Esophagus muscularis mucosa (tissue), 4 donors: ENCODE results near the gene PIK3R2. TPM values are rescaled to one million over a fixed set of nuclear protein-coding genes. Genes with fewer than 3 reads are reported as not detected.
A peak's percentile ranks its signal among the peaks of the same experiment; 100 is the strongest.

Experiments
- DNase-seq: peaks from one replicate; pipeline ENCODE4 v3.0.0-alpha.2; 2017; ENCODE audit errors: extremely low spot score
- H3K27ac ChIP-seq, 4 donors: fragments of 200-600 bp; sonication (generic); replicated peaks in 1 of 4; 1 replicate in 3 of 4; 2 replicates in 1 of 4; pipeline ENCODE4 v1.5.1; 2016 to 2019; ENCODE audit warnings: mild to moderate bottlenecking in 1 of 4
- H3K27me3 ChIP-seq, 4 donors: fragments of 200-600 bp; sonication (generic); one replicate each; pipeline versions ENCODE4 v1.5.1 to v1.6.0; 2016 to 2019
- H3K36me3 ChIP-seq, 4 donors: fragments of 200-600 bp; sonication (generic); one replicate each; pipeline ENCODE4 v1.5.1; 2016 to 2019
- H3K4me1 ChIP-seq, 4 donors: fragments of 200-600 bp; sonication (generic); one replicate each; pipeline ENCODE4 v1.5.1; 2016 to 2019
- H3K4me3 ChIP-seq, 4 donors: fragments of 200-600 bp; sonication (generic); 1 replicate in 2 of 4; 2 replicates in 2 of 4; pipeline ENCODE4 v1.5.1; 2016 to 2019; ENCODE audit warnings: mild to moderate bottlenecking in 4 of 4, moderate library complexity in 1 of 4
- H3K9me3 ChIP-seq, 4 donors: fragments of 200-600 bp; sonication (generic); 1 replicate in 3 of 4; 2 replicates in 1 of 4; pipeline ENCODE4 v1.5.1; 2016 to 2019
- EP300 ChIP-seq: sonication (generic); formaldehyde crosslinking; IDR thresholded peaks from one replicate; pipeline ENCODE4 v1.6.1; 2017; ENCODE audit warnings: antibody characterized with exemption
- POLR2A ChIP-seq: fragments of 450-650 bp; IDR thresholded peaks from one replicate; pipeline ENCODE4 v1.6.1; 2017; ENCODE audit warnings: antibody characterized with exemption, moderate library complexity, mild to moderate bottlenecking, low read depth
- POLR2AphosphoS5 ChIP-seq, 2 donors: sonication (generic); formaldehyde crosslinking; IDR thresholded peaks; one replicate each; pipeline ENCODE4 v1.6.1; 2017; ENCODE audit warnings: antibody characterized with exemption in 2 of 2
- WGBS: methylation state at CpG from one replicate; pipeline ENCODE4 v1.1.5; 2018; 5-methylcytosine and 5-hydroxymethylcytosine counted together
- intact Hi-C: fragments of 100-400 bp; cut with DNase I; formaldehyde crosslinking; loops from one replicate; pipeline ENCODE4 v1.15.1; 2023
- total RNA-seq, 4 donors: library from RNA; depleted of rRNA; stranded (reverse); fragments of >200 nt; gene quantifications; one replicate each; pipeline versions ENCODE4 v1.1.0 to v1.2.1, GENCODE V29; 2016
- TF ChIP-seq, protein P1 (sequence below), 3 experiments: fragments of 200-600 bp in 2 of 3; fragments of 450-650 bp in 1 of 3; sonication (generic) in 2 of 3; IDR thresholded peaks; one replicate each; pipeline ENCODE4 v1.5.1; 2017 to 2019; ENCODE audit warnings: antibody characterized with exemption in 3 of 3, mild to moderate bottlenecking in 2 of 3, moderate library complexity in 1 of 3

The PIK3R2 gene
- total RNA-seq, 4 donors from 2014 or later = 4.2 to 32.2 (median 19.4) TPM

DNA sequence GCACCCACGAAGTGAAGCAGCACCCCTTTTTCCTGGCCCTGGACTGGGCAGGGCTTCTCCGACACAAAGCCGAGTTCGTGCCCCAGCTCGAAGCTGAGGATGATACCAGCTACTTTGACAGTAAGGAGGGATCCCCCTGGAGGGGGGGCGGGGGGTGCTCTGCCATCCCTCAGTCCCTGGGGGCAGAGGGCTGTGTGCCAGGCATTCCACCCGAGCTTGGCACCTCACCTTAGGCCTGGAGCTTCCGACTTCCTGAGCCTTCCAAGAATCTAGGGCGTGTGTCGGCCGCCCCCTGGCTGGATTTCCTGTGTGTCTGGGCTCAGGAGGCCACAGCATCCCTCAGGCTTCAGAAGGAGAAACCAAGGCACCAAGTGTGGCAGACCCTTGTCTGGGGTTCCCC is 15.7 kb upstream of the PIK3R2 start:
- Histone ChIP-seq H3K4me1 (no peaks in the 10 kb centered on the region), H3K27me3 (no peaks in the 10 kb centered on the region), H3K36me3 (peaks cover 8 to 88% (median 60%) of the 10 kb centered on the region in 4 donors), H3K4me3 (no peak overlapping the region), H3K9me3 (no peaks in the 10 kb centered on the region), H3K27ac (no peak overlapping the region)
- intact Hi-C loops = no loop called here
- DNase-seq = peak; percentile 87
- TF ChIP-seq POLR2A (no peak), EP300 (no peak), POLR2AphosphoS5 (IDR thresholded peaks at IDR 0.05) (no peak)
- TF ChIP-seq, protein P1, sequence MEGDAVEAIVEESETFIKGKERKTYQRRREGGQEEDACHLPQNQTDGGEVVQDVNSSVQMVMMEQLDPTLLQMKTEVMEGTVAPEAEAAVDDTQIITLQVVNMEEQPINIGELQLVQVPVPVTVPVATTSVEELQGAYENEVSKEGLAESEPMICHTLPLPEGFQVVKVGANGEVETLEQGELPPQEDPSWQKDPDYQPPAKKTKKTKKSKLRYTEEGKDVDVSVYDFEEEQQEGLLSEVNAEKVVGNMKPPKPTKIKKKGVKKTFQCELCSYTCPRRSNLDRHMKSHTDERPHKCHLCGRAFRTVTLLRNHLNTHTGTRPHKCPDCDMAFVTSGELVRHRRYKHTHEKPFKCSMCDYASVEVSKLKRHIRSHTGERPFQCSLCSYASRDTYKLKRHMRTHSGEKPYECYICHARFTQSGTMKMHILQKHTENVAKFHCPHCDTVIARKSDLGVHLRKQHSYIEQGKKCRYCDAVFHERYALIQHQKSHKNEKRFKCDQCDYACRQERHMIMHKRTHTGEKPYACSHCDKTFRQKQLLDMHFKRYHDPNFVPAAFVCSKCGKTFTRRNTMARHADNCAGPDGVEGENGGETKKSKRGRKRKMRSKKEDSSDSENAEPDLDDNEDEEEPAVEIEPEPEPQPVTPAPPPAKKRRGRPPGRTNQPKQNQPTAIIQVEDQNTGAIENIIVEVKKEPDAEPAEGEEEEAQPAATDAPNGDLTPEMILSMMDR (IDR thresholded peaks at IDR 0.05) = no peak
- 78% methylated on average over 7 of the region's 11 CpGs for WGBS

DNA sequence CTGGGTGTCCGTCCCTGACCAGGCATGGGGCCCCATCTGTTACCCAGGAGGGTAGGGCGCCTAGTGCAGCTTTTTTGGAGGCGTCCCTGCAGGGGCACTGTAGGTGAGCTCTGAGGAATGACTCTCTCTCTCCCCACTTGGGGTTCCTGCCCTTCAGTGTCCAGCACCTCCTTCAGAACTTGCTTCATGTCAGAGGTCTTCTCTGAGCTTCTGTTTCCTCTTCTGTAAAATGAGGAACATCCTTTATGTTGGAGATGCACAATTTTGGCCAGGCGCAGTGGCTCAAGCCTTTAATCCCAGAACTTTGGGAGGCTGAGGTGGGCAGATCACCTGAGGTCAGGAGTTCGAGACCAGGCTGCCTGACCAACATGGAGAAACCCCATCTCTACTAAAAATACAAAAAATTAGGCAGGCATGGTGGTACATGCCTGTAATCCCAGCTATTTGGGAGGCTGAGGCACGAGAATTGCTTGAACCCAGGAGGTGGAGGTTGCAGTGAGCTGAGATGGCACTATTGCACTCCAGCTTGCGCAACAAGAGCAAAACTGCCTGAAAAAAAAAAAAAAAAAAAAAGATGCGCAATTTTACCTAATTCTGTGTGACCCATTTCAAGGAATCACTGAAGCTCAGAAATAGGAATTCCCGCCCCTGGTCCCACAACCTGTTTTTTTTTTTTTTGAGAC is 15.2 kb upstream of the PIK3R2 start:
- no peak for DNase-seq
- intact Hi-C loops = no loop called here
- no peaks in the 10 kb centered on the region for H3K9me3 ChIP-seq
- TF ChIP-seq EP300 (no peak), POLR2AphosphoS5 (IDR thresholded peaks at IDR 0.05) (no peak), POLR2A (no peak)
- TF ChIP-seq, protein P1 (IDR thresholded peaks at IDR 0.05) = no peak
- WGBS = 94% methylated on average over 9 of the region's 9 CpGs
- no peak overlapping the region for H3K27ac ChIP-seq
- H3K4me1 ChIP-seq = no peaks in the 10 kb centered on the region
- H3K27me3 ChIP-seq = no peaks in the 10 kb centered on the region
- H3K36me3 ChIP-seq = peaks cover 7 to 88% (median 60%) of the 10 kb centered on the region in 4 donors
- no peak overlapping the region for H3K4me3 ChIP-seq

DNA sequence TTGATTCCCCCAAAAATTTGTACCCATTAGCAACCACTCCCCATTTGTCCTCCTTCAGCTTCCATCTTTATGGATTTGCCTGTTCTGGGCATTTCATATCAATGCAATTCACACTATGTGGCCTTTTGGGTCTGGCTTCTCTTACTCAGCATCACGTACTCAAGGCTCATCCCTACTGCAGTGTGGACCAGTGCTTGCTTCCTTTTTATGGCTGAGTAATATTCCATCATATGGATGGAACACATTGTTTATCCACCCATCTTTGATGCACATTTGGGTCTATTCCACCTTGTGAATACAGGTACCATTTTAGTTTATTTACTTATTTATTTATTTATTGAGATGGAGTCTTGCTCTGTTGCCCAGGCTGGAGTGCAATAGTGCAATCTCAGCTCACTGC is 12.5 kb upstream of the PIK3R2 start:
- 95% methylated on average over 1 of the region's 1 CpG for WGBS
- intact Hi-C loops = no loop called here
- Histone ChIP-seq H3K36me3 (peaks cover 12 to 93% (median 68%) of the 10 kb centered on the region in 4 donors), H3K4me3 (no peak overlapping the region), H3K9me3 (no peaks in the 10 kb centered on the region), H3K4me1 (no peaks in the 10 kb centered on the region), H3K27ac (no peak overlapping the region), H3K27me3 (no peaks in the 10 kb centered on the region)
- no peak for DNase-seq
- TF ChIP-seq POLR2A (no peak), POLR2AphosphoS5 (IDR thresholded peaks at IDR 0.05) (no peak), EP300 (no peak)

DNA sequence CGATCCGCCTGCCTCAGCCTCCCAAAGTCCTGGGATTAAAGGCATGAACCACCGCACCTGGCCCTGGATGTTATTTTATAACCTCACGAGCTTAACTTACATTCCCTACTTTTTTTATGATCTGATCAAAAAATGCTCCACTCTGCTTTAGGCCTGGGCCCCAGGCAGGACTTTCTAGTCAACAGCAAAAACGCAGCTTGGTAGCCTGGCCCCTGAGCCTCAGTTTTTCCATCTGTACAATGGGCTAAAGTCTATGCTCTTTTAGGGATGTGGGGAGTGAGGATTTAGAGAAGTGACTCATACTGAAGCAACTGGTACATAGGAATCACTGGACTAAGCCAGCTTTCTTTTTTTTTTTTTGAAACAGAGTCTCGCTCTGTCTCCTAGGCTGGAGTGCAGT is 11.9 kb upstream of the PIK3R2 start:
- DNase-seq = no peak
- H3K36me3 ChIP-seq = peaks cover 12 to 93% (median 70%) of the 10 kb centered on the region in 4 donors
- no peak overlapping the region for H3K27ac ChIP-seq
- no peaks in the 10 kb centered on the region for H3K27me3 ChIP-seq
- intact Hi-C loops = no loop called here
- WGBS = 95% methylated on average over 6 of the region's 6 CpGs
- TF ChIP-seq, protein P1 (IDR thresholded peaks at IDR 0.05) = no peak
- TF ChIP-seq POLR2A (no peak), POLR2AphosphoS5 (IDR thresholded peaks at IDR 0.05) (no peak), EP300 (no peak)
- H3K4me3 ChIP-seq = no peak overlapping the region
- H3K4me1 ChIP-seq = no peaks in the 10 kb centered on the region
- H3K9me3 ChIP-seq = no peaks in the 10 kb centered on the region

DNA sequence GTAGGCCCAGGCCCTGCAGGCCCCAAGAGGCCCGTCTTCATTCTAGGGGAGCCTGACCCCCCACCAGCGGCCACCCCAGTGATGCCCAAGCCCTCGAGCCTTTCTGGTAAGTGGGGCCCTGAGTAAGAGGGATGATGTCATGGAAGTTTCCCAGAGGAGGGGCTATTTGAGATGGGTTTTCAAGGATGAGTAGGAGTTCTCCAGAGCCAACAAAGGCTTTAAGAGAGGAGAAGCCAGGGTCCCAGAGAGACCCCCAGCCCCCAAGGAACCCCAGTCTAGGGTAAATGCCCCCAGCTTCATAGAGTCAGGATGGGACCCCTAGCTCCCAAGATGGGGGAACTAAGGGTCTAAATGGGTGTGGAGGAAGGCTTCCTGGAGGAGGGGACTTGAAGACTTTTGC is 9.1 kb upstream of the PIK3R2 start:
- Histone ChIP-seq H3K4me3 (no peak overlapping the region), H3K27me3 (no peaks in the 10 kb centered on the region), H3K4me1 (no peaks in the 10 kb centered on the region), H3K36me3 (peaks cover 12 to 93% (median 68%) of the 10 kb centered on the region in 4 donors), H3K9me3 (no peaks in the 10 kb centered on the region), H3K27ac (no peak overlapping the region)
- DNase-seq = no peak
- intact Hi-C loops = no loop called here
- WGBS = 90% methylated on average over 3 of the region's 3 CpGs
- TF ChIP-seq, protein P1 (IDR thresholded peaks at IDR 0.05) = no peak
- TF ChIP-seq EP300 = no peak
- no peak for TF ChIP-seq POLR2AphosphoS5 (IDR thresholded peaks at IDR 0.05)
- no peak for TF ChIP-seq POLR2A
